ENCODE measurements around the gene LIN52.

The LIN52 gene

GRCh38 chr14:74084277-74085046 is at the start of gene LIN52, which contains the start of gene ALDH6A1:
Gene LIN52 (plus strand): TSS chr14:74084956. CDS start chr14:74084975, 19 bp downstream.
Gene ALDH6A1 (minus strand): TSS chr14:74084453. CDS start chr14:74084394, 59 bp downstream.
- peak; percentile 100 for DNase-seq

- DNase-seq: no peak
Measured at GRCh38 chr14:74035556-74035955, 49.2 kb upstream of the LIN52 start.

- no peak for DNase-seq
Measured at GRCh38 chr14:74038020-74038859, 46.5 kb upstream of the LIN52 start.

GRCh38 chr14:74042296-74042695 is 42.5 kb upstream of the LIN52 start:
- no peak for DNase-seq

- no peak for DNase-seq
Measured at GRCh38 chr14:74045522-74045921, 39.2 kb upstream of the LIN52 start.

- DNase-seq: no peak
Measured at GRCh38 chr14:74048281-74048680, 36.5 kb upstream of the LIN52 start.

GRCh38 chr14:74049876-74050495 is 34.8 kb upstream of the LIN52 start:
- DNase-seq: no peak

- DNase-seq: no peak
Measured at GRCh38 chr14:74062809-74063150, 22.0 kb upstream of the LIN52 start.

GRCh38 chr14:74064426-74064825 is 20.3 kb upstream of the LIN52 start:
- no peak for DNase-seq

GRCh38 chr14:74064883-74065282 is 19.9 kb upstream of the LIN52 start:
- no peak for DNase-seq

GRCh38 chr14:74065746-74066575 is 18.8 kb upstream of the LIN52 start:
- DNase-seq: no peak

- DNase-seq: no peak
Measured at GRCh38 chr14:74077401-74077800, 7.4 kb upstream of the LIN52 start.

GRCh38 chr14:74080820-74081460 is 3.8 kb upstream of the LIN52 start:
- DNase-seq: no peak

GRCh38 chr14:74081491-74081890 is 3.3 kb upstream of the LIN52 start:
- DNase-seq: no peak

- DNase-seq: no peak
Measured at GRCh38 chr14:74083161-74083560, 1.6 kb upstream of the LIN52 start.

GRCh38 chr14:74083784-74084276 is 926 bp upstream of the LIN52 start:
- peak; percentile 34 for DNase-seq

- no peak for DNase-seq
Measured at GRCh38 chr14:74085047-74085637, 386 bp downstream of the LIN52 start.

GRCh38 chr14:74085828-74086227 is 1.1 kb downstream of the LIN52 start:
- no peak for DNase-seq

- no peak for DNase-seq
Measured at GRCh38 chr14:74089251-74090020, 4.7 kb downstream of the LIN52 start.

- no peak for DNase-seq
Measured at GRCh38 chr14:74105381-74105780, 20.6 kb downstream of the LIN52 start.

GRCh38 chr14:74109369-74109768 is 24.6 kb downstream of the LIN52 start:
- no peak for DNase-seq

Data from left hindlimb (tissue), 1 donor.